HG02884 (cell line): ENCODE results near the gene ABCC8.

Source experiments
- ATAC-seq: cut with Tn5 transposase; IDR thresholded peaks from one replicate; pipeline ENCODE4 v1.9.1; 2021; ENCODE audit warnings: mild to moderate bottlenecking, moderate library complexity; ENCODE audit not compliant: unreplicated experiment

The ABCC8 gene

GRCh38 chr11:17407575-17407974, 69.1 kb downstream of the ABCC8 start:
- no peak for ATAC-seq

GRCh38 chr11:17406818-17407149, 69.9 kb downstream of the ABCC8 start:
- no peak for ATAC-seq

GRCh38 chr11:17406082-17406817, 70.4 kb downstream of the ABCC8 start:
- no peak for ATAC-seq

- ATAC-seq = no peak
Measured at GRCh38 chr11:17405232-17406005, 71.2 kb downstream of the ABCC8 start.

- ATAC-seq = no peak
Measured at GRCh38 chr11:17403980-17404759, 72.5 kb downstream of the ABCC8 start.

- no peak for ATAC-seq
Measured at GRCh38 chr11:17402486-17402885, 74.2 kb downstream of the ABCC8 start.

- no peak for ATAC-seq
Measured at GRCh38 chr11:17401841-17402240, 74.8 kb downstream of the ABCC8 start.

- no peak for ATAC-seq
Measured at GRCh38 chr11:17401316-17401715, 75.3 kb downstream of the ABCC8 start.

- ATAC-seq = no peak
Measured at GRCh38 chr11:17400048-17400775, 76.4 kb downstream of the ABCC8 start.

- ATAC-seq = no peak
Measured at GRCh38 chr11:17399236-17399635, 77.4 kb downstream of the ABCC8 start.

GRCh38 chr11:17397311-17398002, 79.2 kb downstream of the ABCC8 start:
- ATAC-seq = no peak

- no peak for ATAC-seq
Measured at GRCh38 chr11:17396598-17397310, 79.9 kb downstream of the ABCC8 start.

- no peak for ATAC-seq
Measured at GRCh38 chr11:17395978-17396377, 80.7 kb downstream of the ABCC8 start.

GRCh38 chr11:17395554-17395961, 81.1 kb downstream of the ABCC8 start:
- no peak for ATAC-seq

- ATAC-seq = no peak
Measured at GRCh38 chr11:17394743-17395390, 81.8 kb downstream of the ABCC8 start.

- ATAC-seq = no peak
Measured at GRCh38 chr11:17393472-17393871, 83.2 kb downstream of the ABCC8 start.

- ATAC-seq = no peak
Measured at GRCh38 chr11:17392872-17393271, 83.8 kb downstream of the ABCC8 start.

- ATAC-seq = no peak
Measured at GRCh38 chr11:17391493-17392355, 84.9 kb downstream of the ABCC8 start.
